Measurements from ENCODE around the gene SCN5A.

DNA sequence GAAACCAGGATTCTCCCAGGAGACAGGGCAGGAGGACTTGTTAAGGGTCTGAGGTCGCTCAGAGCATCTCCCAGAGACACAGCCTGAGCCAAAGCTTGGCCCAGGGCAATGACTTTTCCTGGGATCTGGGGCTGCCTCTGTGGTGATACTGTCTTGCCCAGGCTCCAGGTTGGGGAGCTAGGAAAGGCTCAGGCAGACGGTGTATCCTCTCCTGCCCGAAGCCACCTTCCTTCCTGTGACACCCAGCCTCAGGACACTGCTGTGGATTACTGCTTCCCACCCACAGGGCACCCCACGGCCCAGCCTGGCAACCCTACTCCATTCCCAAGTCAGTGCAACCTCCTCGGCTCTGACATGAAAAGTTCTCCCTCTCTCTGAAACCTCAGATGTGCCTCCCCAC, 31.9 kb downstream of the SCN5A start:
- TF ChIP-seq, protein P1, sequence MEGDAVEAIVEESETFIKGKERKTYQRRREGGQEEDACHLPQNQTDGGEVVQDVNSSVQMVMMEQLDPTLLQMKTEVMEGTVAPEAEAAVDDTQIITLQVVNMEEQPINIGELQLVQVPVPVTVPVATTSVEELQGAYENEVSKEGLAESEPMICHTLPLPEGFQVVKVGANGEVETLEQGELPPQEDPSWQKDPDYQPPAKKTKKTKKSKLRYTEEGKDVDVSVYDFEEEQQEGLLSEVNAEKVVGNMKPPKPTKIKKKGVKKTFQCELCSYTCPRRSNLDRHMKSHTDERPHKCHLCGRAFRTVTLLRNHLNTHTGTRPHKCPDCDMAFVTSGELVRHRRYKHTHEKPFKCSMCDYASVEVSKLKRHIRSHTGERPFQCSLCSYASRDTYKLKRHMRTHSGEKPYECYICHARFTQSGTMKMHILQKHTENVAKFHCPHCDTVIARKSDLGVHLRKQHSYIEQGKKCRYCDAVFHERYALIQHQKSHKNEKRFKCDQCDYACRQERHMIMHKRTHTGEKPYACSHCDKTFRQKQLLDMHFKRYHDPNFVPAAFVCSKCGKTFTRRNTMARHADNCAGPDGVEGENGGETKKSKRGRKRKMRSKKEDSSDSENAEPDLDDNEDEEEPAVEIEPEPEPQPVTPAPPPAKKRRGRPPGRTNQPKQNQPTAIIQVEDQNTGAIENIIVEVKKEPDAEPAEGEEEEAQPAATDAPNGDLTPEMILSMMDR (IDR thresholded peaks at IDR 0.05), result no peak
- no peak for TF ChIP-seq EZH2 (IDR thresholded peaks at IDR 0.05; ENCODE audit: borderline replicate concordance, insufficient read depth, low read depth, low read length, poor library complexity, severe bottlenecking)
